Neural crest cell (in vitro differentiated cells): ENCODE results near the gene ERG. TPM values are rescaled to one million over a fixed set of nuclear protein-coding genes. Genes with fewer than 3 reads are reported as not detected.

ENCODE experiments used
- DNase-seq: peaks from one replicate; pipeline ENCODE4 v3.0.0; 2021; ENCODE audit warnings: low read depth, mixed read lengths, low spot score
- H3K27ac Mint-ChIP-seq: one replicate; pipeline ENCODE4 v1.8.0; 2021; ENCODE audit warnings: mild to moderate bottlenecking, mixed read lengths; ENCODE audit not compliant: unreplicated experiment
- H3K27me3 Mint-ChIP-seq: 2 replicates; pipeline ENCODE4 v1.8.0; 2021; ENCODE audit warnings: low read depth, mild to moderate bottlenecking, mixed read lengths
- H3K36me3 Mint-ChIP-seq: 2 replicates; pipeline ENCODE4 v1.8.0; 2021; ENCODE audit warnings: low read depth, mild to moderate bottlenecking, mixed read lengths
- H3K4me1 Mint-ChIP-seq: 2 replicates; pipeline ENCODE4 v1.8.0; 2021; ENCODE audit warnings: mixed read lengths
- H3K4me3 Mint-ChIP-seq: one replicate; pipeline ENCODE4 v1.8.0; 2021; ENCODE audit warnings: mild to moderate bottlenecking, mixed read lengths
- H3K9me3 Mint-ChIP-seq: 2 replicates; pipeline ENCODE4 v1.8.0; 2021; ENCODE audit warnings: mixed read lengths
- total RNA-seq: library from RNA; stranded (reverse); gene quantifications from 2 replicates; pipeline ENCODE4 v1.2.1, GENCODE V29; 2021
- TF ChIP-seq, protein P1 (sequence below): fragments of 200-600 bp; sonication (generic); conservative IDR thresholded peaks from 2 replicates; pipeline ENCODE4 v1.5.0; 2021; ENCODE audit warnings: antibody characterized with exemption, mild to moderate bottlenecking

Gene ERG
- total RNA-seq, 1 donor from 2014 or later, result 0.19 TPM

DNA sequence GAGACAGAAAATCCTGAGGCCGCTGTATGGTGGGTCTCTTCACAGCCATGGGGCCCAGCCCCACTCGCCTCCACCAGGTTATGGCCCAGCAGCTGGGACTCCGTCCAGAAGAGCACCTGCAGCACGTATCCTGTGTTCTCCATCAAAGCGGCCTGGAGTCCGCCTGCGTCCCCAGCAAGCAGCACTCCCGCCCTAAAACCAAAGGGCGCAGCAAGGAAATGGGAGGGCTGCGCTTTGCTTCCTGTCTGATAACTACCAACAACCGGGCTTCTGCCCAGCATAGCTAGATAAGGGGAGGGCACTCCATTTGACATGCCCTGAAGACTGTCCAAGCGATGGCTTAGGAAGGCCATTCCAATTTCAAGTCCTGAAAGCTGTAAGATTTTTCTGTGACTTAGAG is 121.6 kb downstream of the ERG start:
- Mint-ChIP-seq H3K9me3 (peaks cover 7% of the 10 kb centered on the region), H3K36me3 (peaks cover 2% of the 10 kb centered on the region), H3K4me3 (no peak overlapping the region), H3K27ac (no peak overlapping the region), H3K27me3 (no peaks in the 10 kb centered on the region), H3K4me1 (peaks cover 7% of the 10 kb centered on the region)
- TF ChIP-seq, protein P1, sequence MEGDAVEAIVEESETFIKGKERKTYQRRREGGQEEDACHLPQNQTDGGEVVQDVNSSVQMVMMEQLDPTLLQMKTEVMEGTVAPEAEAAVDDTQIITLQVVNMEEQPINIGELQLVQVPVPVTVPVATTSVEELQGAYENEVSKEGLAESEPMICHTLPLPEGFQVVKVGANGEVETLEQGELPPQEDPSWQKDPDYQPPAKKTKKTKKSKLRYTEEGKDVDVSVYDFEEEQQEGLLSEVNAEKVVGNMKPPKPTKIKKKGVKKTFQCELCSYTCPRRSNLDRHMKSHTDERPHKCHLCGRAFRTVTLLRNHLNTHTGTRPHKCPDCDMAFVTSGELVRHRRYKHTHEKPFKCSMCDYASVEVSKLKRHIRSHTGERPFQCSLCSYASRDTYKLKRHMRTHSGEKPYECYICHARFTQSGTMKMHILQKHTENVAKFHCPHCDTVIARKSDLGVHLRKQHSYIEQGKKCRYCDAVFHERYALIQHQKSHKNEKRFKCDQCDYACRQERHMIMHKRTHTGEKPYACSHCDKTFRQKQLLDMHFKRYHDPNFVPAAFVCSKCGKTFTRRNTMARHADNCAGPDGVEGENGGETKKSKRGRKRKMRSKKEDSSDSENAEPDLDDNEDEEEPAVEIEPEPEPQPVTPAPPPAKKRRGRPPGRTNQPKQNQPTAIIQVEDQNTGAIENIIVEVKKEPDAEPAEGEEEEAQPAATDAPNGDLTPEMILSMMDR, result no peak
- DNase-seq, result no peak

DNA sequence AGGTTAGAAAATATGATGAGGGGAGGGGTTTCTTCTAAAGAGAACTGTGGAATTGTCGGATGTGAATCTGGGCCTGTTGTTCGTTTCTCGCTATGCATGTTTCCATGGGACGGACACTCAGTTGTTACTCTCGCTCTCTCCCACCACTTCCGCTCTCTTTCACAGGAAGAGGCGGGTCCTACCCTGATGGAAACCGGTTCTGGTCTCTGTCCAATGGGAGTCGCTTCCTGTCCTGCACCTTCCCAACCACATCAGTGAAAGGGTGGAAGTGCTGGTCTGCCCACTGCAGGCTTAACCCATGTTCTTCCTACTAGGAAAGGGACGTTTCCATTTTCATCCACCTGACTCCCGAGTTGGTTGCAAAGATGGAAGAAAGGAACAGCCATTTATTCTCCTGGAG is 122.0 kb downstream of the ERG start:
- no peak for DNase-seq
- Mint-ChIP-seq H3K9me3 (peaks cover 7% of the 10 kb centered on the region), H3K4me1 (peaks cover 7% of the 10 kb centered on the region), H3K36me3 (peaks cover 2% of the 10 kb centered on the region), H3K4me3 (no peak overlapping the region), H3K27me3 (no peaks in the 10 kb centered on the region), H3K27ac (no peak overlapping the region)
- TF ChIP-seq, protein P1, result no peak

DNA sequence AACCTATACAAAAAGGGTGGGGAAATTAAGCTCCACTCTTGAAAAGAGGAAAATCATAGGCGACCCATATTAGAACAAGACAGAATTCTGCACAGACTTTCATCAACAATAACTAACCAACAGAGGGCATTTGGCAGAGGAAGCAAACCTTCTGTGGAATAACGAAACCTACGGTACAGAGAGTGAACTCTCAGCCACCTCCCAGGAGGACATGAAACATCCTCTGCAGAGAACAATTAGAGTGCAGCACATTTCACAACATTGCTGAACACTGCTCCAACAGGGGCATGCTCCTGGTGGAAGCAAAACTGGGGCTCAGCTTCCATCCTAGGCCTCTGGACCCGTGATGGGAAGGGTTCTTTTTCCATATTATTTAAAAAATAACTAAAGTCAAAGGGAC is 130.6 kb downstream of the ERG start:
- TF ChIP-seq, protein P1, result no peak
- H3K36me3 Mint-ChIP-seq, result peaks cover 2% of the 10 kb centered on the region
- no peaks in the 10 kb centered on the region for H3K27me3 Mint-ChIP-seq
- DNase-seq, result no peak
- no peak overlapping the region for H3K4me3 Mint-ChIP-seq
- no peak overlapping the region for H3K27ac Mint-ChIP-seq
- peaks cover 16% of the 10 kb centered on the region for H3K9me3 Mint-ChIP-seq
- H3K4me1 Mint-ChIP-seq, result no peaks in the 10 kb centered on the region

DNA sequence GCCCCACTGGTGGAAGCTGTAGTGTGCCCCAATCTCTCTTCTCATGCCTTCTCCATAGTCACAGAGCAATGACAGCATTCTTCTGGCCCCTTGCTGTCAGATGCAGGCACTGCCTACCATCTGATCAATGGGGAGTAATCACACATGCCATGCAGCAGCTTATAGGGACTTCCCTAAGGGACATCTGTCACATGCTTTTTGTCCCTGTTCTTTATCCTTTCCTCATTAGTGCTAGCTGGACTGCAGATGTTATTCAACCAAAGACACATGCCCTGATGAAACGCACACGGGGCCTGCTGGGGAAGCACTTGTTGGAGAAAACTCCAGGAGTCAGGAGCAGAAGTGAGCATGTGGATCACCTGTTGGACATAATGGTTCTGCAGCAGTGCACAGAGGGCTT is 132.8 kb downstream of the ERG start:
- DNase-seq, result no peak
- Mint-ChIP-seq H3K4me3 (no peak overlapping the region), H3K9me3 (peaks cover 16% of the 10 kb centered on the region), H3K4me1 (no peaks in the 10 kb centered on the region), H3K27me3 (peaks cover 5% of the 10 kb centered on the region), H3K27ac (peak overlapping the region; percentile 71), H3K36me3 (peaks cover 2% of the 10 kb centered on the region)
- TF ChIP-seq, protein P1, result no peak

DNA sequence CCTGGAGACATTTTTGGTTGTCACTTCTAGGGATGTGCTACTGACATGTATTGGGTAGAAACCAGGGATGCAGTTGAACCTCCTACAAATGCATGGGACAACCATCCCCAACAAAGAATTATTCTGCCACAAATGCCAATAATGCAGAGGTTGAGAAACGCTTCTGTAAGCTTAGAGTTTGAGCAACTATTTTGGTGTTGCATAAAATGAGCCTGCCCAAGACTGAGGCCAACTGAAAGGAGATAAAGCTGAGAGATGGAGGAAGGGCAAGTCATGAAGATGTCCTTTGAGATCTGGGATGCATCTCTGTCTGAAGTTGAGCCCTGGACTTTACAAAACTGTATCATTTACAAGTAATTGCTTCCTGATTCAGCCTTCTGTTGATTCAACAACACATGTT is 134.6 kb downstream of the ERG start:
- H3K27me3 Mint-ChIP-seq, result peaks cover 12% of the 10 kb centered on the region

More for the DNA sequence above, 134.6 kb downstream of the ERG start:
- TF ChIP-seq, protein P1, result no peak
- no peaks in the 10 kb centered on the region for H3K4me1 Mint-ChIP-seq
- H3K27ac Mint-ChIP-seq, result no peak overlapping the region
- no peak for DNase-seq
- peaks cover 8% of the 10 kb centered on the region for H3K9me3 Mint-ChIP-seq
- peaks cover 1% of the 10 kb centered on the region for H3K36me3 Mint-ChIP-seq
- no peak overlapping the region for H3K4me3 Mint-ChIP-seq
